ENCODE results near the gene CXorf58.

The CXorf58 gene

DNA sequence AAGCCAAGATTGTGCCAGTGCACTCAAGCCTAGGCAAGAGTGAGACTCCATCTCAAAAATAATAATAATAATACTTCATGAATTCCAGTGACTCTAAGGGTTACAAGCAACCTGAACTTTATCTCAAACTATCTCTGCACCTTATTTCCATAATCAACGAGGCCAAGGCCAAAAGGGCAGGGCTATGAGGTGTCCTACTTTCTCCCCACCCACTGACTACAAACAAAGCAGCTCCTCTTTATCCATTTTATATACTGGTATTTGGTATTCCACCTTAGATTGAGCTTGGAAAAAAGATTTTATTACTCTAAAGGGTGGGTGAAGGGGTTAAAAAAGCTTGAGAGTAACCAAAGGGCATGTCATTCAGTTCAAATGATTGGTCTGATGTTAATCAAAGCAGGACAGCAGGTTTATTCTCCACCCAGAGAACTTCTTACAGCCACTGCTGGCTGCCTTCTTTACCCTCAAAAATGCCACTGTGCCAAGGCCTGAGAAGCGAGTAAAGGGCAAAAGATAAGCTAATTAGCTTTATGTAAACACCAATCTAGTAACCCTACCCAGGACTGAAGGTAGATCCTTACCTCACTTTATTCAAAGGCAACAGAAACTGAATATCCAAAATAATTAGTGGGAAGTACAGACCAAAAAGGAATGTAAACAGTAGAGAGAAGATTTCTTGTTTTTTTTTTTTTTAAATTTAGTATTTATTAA lies 28.3 kb upstream of the CXorf58 start:
- TF ChIP-seq ZFX (IDR thresholded peaks at IDR 0.05; ENCODE audit: borderline replicate concordance): no peak
- TF ChIP-seq, protein P1, sequence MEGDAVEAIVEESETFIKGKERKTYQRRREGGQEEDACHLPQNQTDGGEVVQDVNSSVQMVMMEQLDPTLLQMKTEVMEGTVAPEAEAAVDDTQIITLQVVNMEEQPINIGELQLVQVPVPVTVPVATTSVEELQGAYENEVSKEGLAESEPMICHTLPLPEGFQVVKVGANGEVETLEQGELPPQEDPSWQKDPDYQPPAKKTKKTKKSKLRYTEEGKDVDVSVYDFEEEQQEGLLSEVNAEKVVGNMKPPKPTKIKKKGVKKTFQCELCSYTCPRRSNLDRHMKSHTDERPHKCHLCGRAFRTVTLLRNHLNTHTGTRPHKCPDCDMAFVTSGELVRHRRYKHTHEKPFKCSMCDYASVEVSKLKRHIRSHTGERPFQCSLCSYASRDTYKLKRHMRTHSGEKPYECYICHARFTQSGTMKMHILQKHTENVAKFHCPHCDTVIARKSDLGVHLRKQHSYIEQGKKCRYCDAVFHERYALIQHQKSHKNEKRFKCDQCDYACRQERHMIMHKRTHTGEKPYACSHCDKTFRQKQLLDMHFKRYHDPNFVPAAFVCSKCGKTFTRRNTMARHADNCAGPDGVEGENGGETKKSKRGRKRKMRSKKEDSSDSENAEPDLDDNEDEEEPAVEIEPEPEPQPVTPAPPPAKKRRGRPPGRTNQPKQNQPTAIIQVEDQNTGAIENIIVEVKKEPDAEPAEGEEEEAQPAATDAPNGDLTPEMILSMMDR (IDR thresholded peaks at IDR 0.05): no peak
- no peak overlapping the region for H3K27ac ChIP-seq

DNA sequence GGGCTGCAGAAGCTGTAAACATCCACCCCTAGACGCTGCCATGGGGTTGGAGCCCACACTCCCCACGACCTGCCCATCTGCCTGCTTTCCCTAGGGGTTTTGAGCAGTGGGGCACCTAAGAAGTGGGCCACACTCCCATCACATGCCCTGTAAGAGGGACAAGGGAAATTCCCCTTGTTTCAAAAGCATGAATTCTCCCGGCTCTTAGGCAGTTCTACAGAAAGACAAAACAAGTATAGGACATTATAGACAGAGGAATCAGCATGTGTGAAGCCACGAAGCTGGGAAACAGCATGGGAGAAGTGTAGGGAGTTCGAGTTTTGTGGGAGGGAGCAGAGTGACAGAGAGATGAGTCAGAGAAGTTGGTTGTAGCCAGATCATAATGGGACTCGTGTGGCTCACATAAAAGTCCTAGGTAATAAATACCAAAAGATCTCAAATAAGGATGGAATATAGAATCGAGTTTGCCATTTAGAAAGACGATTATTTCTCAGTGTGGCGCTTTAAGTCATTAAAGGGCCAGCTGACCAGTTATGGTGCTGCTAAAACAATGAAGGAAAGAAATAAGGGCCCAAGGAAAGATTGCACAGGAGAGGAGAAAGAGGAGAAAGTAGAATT lies 24.0 kb upstream of the CXorf58 start:
- H3K27ac ChIP-seq: no peak overlapping the region
- TF ChIP-seq, protein P1 (IDR thresholded peaks at IDR 0.05): no peak
- TF ChIP-seq ZFX (IDR thresholded peaks at IDR 0.05; ENCODE audit: borderline replicate concordance): no peak

- H3K27ac ChIP-seq: no peak overlapping the region
- TF ChIP-seq, protein P1 (IDR thresholded peaks at IDR 0.05): no peak
- no peak for TF ChIP-seq ZFX (IDR thresholded peaks at IDR 0.05; ENCODE audit: borderline replicate concordance)
These were observed 23.3 kb upstream of the CXorf58 start for GRCh38 chrX:23884427-23885024.

DNA sequence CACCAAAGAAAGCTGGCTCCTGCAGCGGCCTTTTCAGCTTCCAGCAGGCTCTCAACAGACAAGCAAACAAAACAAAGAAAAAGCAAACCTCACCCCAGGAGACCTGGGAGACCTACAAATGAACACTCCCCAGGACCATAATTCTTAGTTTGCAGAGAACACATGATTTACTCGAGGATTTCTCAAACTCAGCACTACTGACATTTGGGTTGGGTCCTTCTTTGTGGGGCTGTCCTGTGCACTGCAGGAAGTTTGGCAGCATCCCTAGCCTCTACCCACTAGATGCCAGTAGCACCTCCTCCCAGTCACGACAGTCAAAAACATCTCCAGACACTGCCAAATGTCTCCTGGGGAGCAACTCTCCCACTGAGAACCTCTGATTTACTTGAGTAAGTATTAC lies 22.0 kb upstream of the CXorf58 start:
- TF ChIP-seq, protein P1 (IDR thresholded peaks at IDR 0.05): no peak
- no peak for TF ChIP-seq ZFX (IDR thresholded peaks at IDR 0.05; ENCODE audit: borderline replicate concordance)
- H3K27ac ChIP-seq: no peak overlapping the region

DNA sequence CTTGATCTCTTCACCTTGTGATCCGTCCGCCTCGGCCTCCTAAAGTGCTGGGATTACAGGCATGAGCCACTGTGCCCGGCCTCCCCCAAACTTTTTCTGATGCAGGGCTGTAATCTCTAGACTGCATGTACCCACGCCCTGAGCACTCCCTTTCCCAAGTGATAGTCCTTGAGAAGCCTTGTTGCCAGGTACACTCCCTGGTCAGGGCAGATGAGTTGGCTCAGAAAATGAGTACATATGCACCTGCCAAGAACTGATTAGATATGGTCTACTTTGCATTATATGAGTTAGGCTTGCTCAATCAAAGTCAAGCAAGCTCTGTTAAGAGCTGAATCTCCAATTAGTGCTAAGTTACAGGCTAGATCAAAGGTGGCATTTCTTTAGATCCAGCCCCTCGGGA lies 20.4 kb upstream of the CXorf58 start:
- TF ChIP-seq, protein P1 (IDR thresholded peaks at IDR 0.05): no peak
- no peak for TF ChIP-seq ZFX (IDR thresholded peaks at IDR 0.05; ENCODE audit: borderline replicate concordance)
- H3K27ac ChIP-seq: no peak overlapping the region

GRCh38 chrX:23887918-23888317 lies 19.9 kb upstream of the CXorf58 start:
- peak overlapping the region; percentile 81 for H3K27ac ChIP-seq
- TF ChIP-seq ZFX (IDR thresholded peaks at IDR 0.05; ENCODE audit: borderline replicate concordance): no peak
- TF ChIP-seq, protein P1 (IDR thresholded peaks at IDR 0.05): no peak

Measured in 22Rv1 (cell line).